ENCODE measurements around the gene MITF. TPM values are rescaled to one million over a fixed set of nuclear protein-coding genes. Genes with fewer than 3 reads are reported as not detected.

The MITF gene
- total and polyA plus RNA-seq, 5 donors = 18.6 to 75.3 (median 52.7) TPM

DNA sequence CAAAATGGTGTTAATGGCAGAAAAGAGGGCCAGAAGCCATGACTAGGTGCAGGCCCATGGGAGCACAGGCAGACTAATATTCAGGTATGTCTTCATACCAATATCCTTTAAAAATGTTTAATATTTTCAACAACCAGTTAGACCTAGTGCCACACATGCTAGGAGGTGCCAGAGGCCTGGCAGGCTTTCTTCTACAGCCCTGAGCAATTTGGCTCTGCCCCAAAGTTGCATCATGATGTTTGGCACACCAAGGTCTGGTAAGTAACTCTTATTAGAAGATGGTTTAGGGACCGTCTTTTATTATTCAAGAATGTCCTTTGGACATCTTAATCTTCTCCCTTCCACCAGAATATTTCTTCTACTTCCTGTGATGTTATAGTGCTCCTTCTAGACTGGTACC, 34.8 kb downstream of the MITF start:
- H3K27ac ChIP-seq (ENCODE audit: low read length) = no peak overlapping the region
- H3K27me3 ChIP-seq (ENCODE audit: control insufficient read depth, insufficient read depth) = no peaks in the 10 kb centered on the region
- H3K4me1 ChIP-seq (ENCODE audit: control insufficient read depth, insufficient read depth, low read length) = peaks cover 5% of the 10 kb centered on the region
- no peak overlapping the region for H3K4me3 ChIP-seq (ENCODE audit: low read length)
- intact Hi-C loops (cut with DNase I) = no loop called here
- ATAC-seq (peak in 1 of 2 donors; percentile 62), DNase-seq (peak; percentile 61 to 73 (median 69))
- 66% methylated on average over 1 of the region's 1 CpG for WGBS
- no peaks in the 10 kb centered on the region for H3K9me3 ChIP-seq (ENCODE audit: control insufficient read depth, low read length)

DNA sequence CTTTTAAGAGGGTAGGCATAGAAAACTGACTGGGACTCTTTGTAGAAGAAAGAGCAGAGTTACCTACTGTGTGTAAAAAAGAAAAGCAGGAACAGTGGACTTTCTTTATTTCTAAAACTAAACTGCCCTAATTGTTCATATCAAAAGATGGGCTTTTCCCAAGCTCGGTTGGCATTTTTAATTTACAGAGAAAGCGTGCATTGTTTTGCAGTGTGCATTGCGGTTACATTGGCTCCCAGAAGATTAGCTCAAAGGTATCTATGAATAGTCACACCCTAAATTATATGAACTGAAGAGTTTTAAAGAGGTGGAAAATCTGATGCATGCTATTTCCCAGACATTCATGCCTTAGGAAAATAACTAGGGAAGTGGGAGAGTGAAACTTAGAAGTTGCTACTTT, 36.5 kb downstream of the MITF start:
- Histone ChIP-seq H3K4me3 (ENCODE audit: low read length) (no peak overlapping the region), H3K9me3 (ENCODE audit: control insufficient read depth, low read length) (no peaks in the 10 kb centered on the region), H3K27ac (ENCODE audit: low read length) (no peak overlapping the region), H3K27me3 (ENCODE audit: control insufficient read depth, insufficient read depth) (no peaks in the 10 kb centered on the region), H3K4me1 (ENCODE audit: control insufficient read depth, insufficient read depth, low read length) (peaks cover 7% of the 10 kb centered on the region)
- 89% methylated on average over 3 of the region's 3 CpGs for WGBS
- intact Hi-C loops (cut with DNase I) = no loop called here
- no peak for DNase-seq
- ATAC-seq = no peak

DNA sequence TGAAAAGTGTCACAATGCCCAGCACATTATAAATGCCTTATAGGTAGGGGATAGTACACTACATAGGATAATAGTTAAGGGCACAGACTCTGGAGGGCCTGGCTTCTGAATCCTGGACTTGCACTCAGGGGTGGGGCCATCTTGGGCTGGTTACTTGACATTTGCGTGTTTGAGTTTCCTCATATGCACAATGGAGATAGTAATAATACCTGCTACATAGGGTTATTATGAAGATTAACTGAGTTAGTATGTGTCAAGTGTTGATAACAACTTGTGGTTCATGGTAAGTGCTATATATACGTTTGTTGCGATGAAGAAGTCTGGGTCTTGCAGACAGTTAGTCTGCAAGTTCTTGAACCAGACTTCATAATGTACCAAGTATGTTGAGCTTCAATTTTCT, 37.0 kb downstream of the MITF start:
- Histone ChIP-seq H3K27me3 (ENCODE audit: control insufficient read depth, insufficient read depth) (no peaks in the 10 kb centered on the region), H3K27ac (ENCODE audit: low read length) (no peak overlapping the region), H3K9me3 (ENCODE audit: control insufficient read depth, low read length) (no peaks in the 10 kb centered on the region), H3K4me1 (ENCODE audit: control insufficient read depth, insufficient read depth, low read length) (peaks cover 7% of the 10 kb centered on the region), H3K4me3 (ENCODE audit: low read length) (no peak overlapping the region)
- no peak for DNase-seq
- intact Hi-C loops (cut with DNase I) = no loop called here
- WGBS = 88% methylated on average over 3 of the region's 3 CpGs
- ATAC-seq = no peak

- Histone ChIP-seq H3K9me3 (ENCODE audit: control insufficient read depth, low read length) (no peaks in the 10 kb centered on the region), H3K27me3 (ENCODE audit: control insufficient read depth, insufficient read depth) (no peaks in the 10 kb centered on the region), H3K4me1 (ENCODE audit: control insufficient read depth, insufficient read depth, low read length) (peaks cover 7% of the 10 kb centered on the region), H3K4me3 (ENCODE audit: low read length) (no peak overlapping the region), H3K27ac (ENCODE audit: low read length) (no peak overlapping the region)
- intact Hi-C loops (cut with DNase I) = no loop called here
- ATAC-seq (no peak), DNase-seq (no peak)
Observed at GRCh38 chr3:69776920-69777581, 37.8 kb downstream of the MITF start.

GRCh38 chr3:69777582-69777967, 38.3 kb downstream of the MITF start:
- intact Hi-C loops (cut with DNase I) = no loop called here
- Histone ChIP-seq H3K27ac (ENCODE audit: low read length) (no peak overlapping the region), H3K9me3 (ENCODE audit: control insufficient read depth, low read length) (no peaks in the 10 kb centered on the region)

GRCh38 chr3:69781593-69781992, 42.3 kb downstream of the MITF start:
- ATAC-seq = no peak
- intact Hi-C loops (cut with DNase I) = loop anchor here in 1 of 4 donors (10.0 kb wide), 1 partner anchor 47 kb away; the partner anchor contains the start of gene MITF

More at GRCh38 chr3:69777582-69777967, 38.3 kb downstream of the MITF start:
- ATAC-seq = no peak
- peaks cover 7% of the 10 kb centered on the region for H3K4me1 ChIP-seq (ENCODE audit: control insufficient read depth, insufficient read depth, low read length)
- DNase-seq = no peak
- WGBS = 92% methylated on average over 5 of the region's 5 CpGs
- no peak overlapping the region for H3K4me3 ChIP-seq (ENCODE audit: low read length)
- H3K27me3 ChIP-seq (ENCODE audit: control insufficient read depth, insufficient read depth) = no peaks in the 10 kb centered on the region

GRCh38 chr3:69784954-69785514, 45.8 kb downstream of the MITF start:
- DNase-seq (peak; percentile 57 to 80 (median 75)), ATAC-seq (peak; percentile 78 to 89)
- Histone ChIP-seq H3K4me3 (ENCODE audit: low read length) (no peak overlapping the region), H3K27me3 (ENCODE audit: control insufficient read depth, insufficient read depth) (no peaks in the 10 kb centered on the region), H3K27ac (ENCODE audit: low read length) (peak overlapping the region; percentile 86), H3K9me3 (ENCODE audit: control insufficient read depth, low read length) (no peaks in the 10 kb centered on the region), H3K4me1 (ENCODE audit: control insufficient read depth, insufficient read depth, low read length) (peaks cover 8% of the 10 kb centered on the region)
- 30% methylated on average over 7 of the region's 7 CpGs for whole genome bisulfite sequencing
- intact Hi-C loops (cut with DNase I) = loop anchor here in 2 of 4 donors (5.0 to 10.0 kb wide), 2 partner anchors 43 to 50 kb away; partner anchors contain the start of gene MITF (in 1 of the 2)

More at GRCh38 chr3:69781593-69781992, 42.3 kb downstream of the MITF start:
- Histone ChIP-seq H3K4me1 (ENCODE audit: control insufficient read depth, insufficient read depth, low read length) (peaks cover 6% of the 10 kb centered on the region), H3K9me3 (ENCODE audit: control insufficient read depth, low read length) (no peaks in the 10 kb centered on the region), H3K27me3 (ENCODE audit: control insufficient read depth, insufficient read depth) (no peaks in the 10 kb centered on the region), H3K4me3 (ENCODE audit: low read length) (no peak overlapping the region), H3K27ac (ENCODE audit: low read length) (no peak overlapping the region)
- DNase-seq = no peak
- 63% methylated on average over 4 of the region's 4 CpGs for WGBS

DNA sequence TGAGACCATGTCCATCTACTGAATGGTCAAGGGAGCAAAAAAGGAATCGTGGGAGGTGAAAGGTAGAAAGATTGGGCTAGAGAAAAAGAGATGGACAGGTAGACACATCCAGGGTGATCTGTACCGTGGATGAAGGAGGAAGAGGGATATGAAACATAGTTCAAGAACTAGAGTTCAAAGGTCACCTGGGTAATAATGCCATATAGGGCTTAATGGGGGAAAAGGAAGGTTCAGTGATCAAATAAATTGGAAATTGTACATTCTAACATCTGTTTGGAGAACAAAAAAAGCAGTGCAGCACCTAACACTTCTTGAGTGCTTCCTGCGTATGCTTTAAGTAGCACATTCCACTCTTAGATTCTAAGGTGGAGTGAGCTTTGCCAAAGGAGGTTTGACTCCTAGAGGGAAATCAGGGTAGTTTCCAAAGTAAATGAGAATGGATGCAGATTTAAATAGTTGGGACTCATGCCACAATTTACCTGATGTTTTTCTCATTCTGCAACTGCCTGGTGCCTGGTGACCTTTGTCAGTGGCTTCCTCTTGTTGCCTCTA, 46.6 kb downstream of the MITF start:
- 81% methylated on average over 3 of the region's 3 CpGs for WGBS
- Histone ChIP-seq H3K4me1 (ENCODE audit: control insufficient read depth, insufficient read depth, low read length) (peaks cover 8% of the 10 kb centered on the region), H3K27me3 (ENCODE audit: control insufficient read depth, insufficient read depth) (no peaks in the 10 kb centered on the region), H3K4me3 (ENCODE audit: low read length) (no peak overlapping the region), H3K9me3 (ENCODE audit: control insufficient read depth, low read length) (no peaks in the 10 kb centered on the region), H3K27ac (ENCODE audit: low read length) (peak overlapping the region; percentile 6)
- no peak for ATAC-seq
- no peak for DNase-seq
- intact Hi-C loops (cut with DNase I) = loop anchor here in 2 of 4 donors (5.0 to 10.0 kb wide), 2 partner anchors 44 to 51 kb away; partner anchors contain the start of gene MITF (in 1 of the 2)

DNA sequence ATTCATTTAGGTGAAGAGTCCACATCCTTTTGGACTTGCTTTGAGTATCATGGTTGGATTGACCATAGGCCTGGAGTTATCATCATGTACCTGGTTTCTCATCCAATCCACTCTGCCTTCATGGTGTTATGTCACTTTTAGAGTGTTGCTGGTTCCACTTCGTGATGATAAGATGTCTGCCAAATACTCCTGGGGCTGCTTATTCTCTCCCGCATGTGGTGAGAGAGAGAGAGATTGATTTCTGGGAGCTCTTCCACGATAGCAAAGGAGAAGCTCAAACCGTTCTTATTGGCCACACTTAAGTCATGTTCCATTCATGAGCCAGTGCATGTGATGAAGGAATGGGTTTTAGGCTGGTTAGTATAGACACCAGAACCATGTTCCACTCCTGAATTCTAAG, 47.6 kb downstream of the MITF start:
- intact Hi-C loops (cut with DNase I) = loop anchor here in 2 of 4 donors (5.0 to 10.0 kb wide), 2 partner anchors 45 to 52 kb away; partner anchors contain the start of gene MITF (in 1 of the 2)
- no peak for DNase-seq
- ATAC-seq = peak; percentile 56 to 60
- WGBS = 45% methylated on average over 4 of the region's 4 CpGs
- Histone ChIP-seq H3K9me3 (ENCODE audit: control insufficient read depth, low read length) (no peaks in the 10 kb centered on the region), H3K27me3 (ENCODE audit: control insufficient read depth, insufficient read depth) (no peaks in the 10 kb centered on the region), H3K4me3 (ENCODE audit: low read length) (no peak overlapping the region), H3K4me1 (ENCODE audit: control insufficient read depth, insufficient read depth, low read length) (peaks cover 10% of the 10 kb centered on the region), H3K27ac (ENCODE audit: low read length) (peak overlapping the region; percentile 71)

- Histone ChIP-seq H3K4me1 (ENCODE audit: control insufficient read depth, insufficient read depth, low read length) (peaks cover 10% of the 10 kb centered on the region), H3K4me3 (ENCODE audit: low read length) (no peak overlapping the region), H3K9me3 (ENCODE audit: control insufficient read depth, low read length) (no peaks in the 10 kb centered on the region), H3K27me3 (ENCODE audit: control insufficient read depth, insufficient read depth) (no peaks in the 10 kb centered on the region), H3K27ac (ENCODE audit: low read length) (no peak overlapping the region)
- ATAC-seq (peak; percentile 11 to 35), DNase-seq (no peak)
- WGBS = 38% methylated on average over 3 of the region's 3 CpGs
- intact Hi-C loops (cut with DNase I) = loop anchor here in 3 of 4 donors (2.0 to 10.0 kb wide), 3 partner anchors 45 to 53 kb away; partner anchors contain the start of gene MITF (in 1 of the 3)
Observed at GRCh38 chr3:69787436-69788168, 48.3 kb downstream of the MITF start.

Measured in right cardiac atrium (tissue), 5 donors.